ENCODE measurements around the gene EFCAB6.

DNA sequence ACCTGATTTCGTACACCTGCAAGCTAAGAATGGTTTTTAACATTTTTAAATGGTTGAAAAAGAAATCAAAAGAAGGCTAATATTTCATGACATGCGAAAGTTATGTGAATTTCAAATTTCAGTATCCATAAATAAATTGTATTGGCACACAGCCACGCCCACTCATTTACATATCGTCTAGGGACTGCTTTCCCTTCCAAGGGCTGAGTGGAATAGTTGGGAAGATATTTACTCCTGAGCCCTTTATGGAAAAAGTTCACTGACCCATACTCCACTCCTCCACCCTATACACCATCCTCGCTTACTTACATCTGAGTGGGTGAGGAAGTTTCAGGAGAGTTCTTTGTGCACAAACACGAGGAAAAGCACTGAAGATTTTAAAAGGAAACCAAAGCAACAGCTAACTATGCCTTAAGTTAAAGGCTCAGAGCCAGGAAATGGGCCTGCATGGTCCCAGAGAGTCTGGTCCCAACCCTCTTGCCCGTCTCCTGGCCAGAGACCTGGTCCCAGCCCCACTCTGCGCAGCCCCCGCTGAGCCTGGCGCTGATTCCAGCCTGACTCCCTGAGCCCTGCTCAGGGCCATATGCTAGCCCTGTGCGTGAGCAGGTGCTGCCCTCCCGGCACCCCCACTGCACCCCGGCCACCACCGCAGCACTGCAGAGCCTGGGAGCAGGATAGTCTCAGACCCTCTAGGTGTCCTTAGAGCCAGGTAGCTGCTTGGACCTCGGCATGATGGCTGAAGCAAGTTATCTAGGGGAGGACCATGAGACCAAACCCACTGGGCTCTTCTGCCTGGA lies 69.8 kb downstream of the EFCAB6 start:
- TF ChIP-seq, protein P1, sequence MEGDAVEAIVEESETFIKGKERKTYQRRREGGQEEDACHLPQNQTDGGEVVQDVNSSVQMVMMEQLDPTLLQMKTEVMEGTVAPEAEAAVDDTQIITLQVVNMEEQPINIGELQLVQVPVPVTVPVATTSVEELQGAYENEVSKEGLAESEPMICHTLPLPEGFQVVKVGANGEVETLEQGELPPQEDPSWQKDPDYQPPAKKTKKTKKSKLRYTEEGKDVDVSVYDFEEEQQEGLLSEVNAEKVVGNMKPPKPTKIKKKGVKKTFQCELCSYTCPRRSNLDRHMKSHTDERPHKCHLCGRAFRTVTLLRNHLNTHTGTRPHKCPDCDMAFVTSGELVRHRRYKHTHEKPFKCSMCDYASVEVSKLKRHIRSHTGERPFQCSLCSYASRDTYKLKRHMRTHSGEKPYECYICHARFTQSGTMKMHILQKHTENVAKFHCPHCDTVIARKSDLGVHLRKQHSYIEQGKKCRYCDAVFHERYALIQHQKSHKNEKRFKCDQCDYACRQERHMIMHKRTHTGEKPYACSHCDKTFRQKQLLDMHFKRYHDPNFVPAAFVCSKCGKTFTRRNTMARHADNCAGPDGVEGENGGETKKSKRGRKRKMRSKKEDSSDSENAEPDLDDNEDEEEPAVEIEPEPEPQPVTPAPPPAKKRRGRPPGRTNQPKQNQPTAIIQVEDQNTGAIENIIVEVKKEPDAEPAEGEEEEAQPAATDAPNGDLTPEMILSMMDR (conservative IDR thresholded peaks at IDR 0.05; ENCODE audit: low read depth, low read length) = no peak
- TF ChIP-seq POLR2A (IDR thresholded peaks at IDR 0.05; ENCODE audit: low read depth, low read length) (no peak), FOS (IDR thresholded peaks at IDR 0.05; ENCODE audit: low read depth, low read length) (no peak), MXI1 (IDR thresholded peaks at IDR 0.05; ENCODE audit: borderline replicate concordance, low read depth, low read length) (no peak), CHD1 (IDR thresholded peaks at IDR 0.05; ENCODE audit: low read depth, low read length) (no peak), SMC3 (IDR thresholded peaks at IDR 0.05; ENCODE audit: low read depth, low read length) (no peak), RCOR1 (IDR thresholded peaks at IDR 0.05; ENCODE audit: insufficient replicate concordance, low read length) (no peak), BHLHE40 (IDR thresholded peaks at IDR 0.05; ENCODE audit: low read depth, low read length) (no peak), MAFK (IDR thresholded peaks at IDR 0.05; ENCODE audit: low read depth, low read length) (no peak), NFE2L2 (IDR thresholded peaks at IDR 0.05; ENCODE audit: low read depth, low read length) (no peak), RAD21 (IDR thresholded peaks at IDR 0.05; ENCODE audit: low read length) (no peak), CEBPB (IDR thresholded peaks at IDR 0.05; ENCODE audit: low read depth, low read length) (no peak)
- TF ChIP-seq, protein P2, sequence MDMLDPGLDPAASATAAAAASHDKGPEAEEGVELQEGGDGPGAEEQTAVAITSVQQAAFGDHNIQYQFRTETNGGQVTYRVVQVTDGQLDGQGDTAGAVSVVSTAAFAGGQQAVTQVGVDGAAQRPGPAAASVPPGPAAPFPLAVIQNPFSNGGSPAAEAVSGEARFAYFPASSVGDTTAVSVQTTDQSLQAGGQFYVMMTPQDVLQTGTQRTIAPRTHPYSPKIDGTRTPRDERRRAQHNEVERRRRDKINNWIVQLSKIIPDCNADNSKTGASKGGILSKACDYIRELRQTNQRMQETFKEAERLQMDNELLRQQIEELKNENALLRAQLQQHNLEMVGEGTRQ (IDR thresholded peaks at IDR 0.05; ENCODE audit: low read depth, low read length) = no peak
- TF ChIP-seq, protein P3, sequence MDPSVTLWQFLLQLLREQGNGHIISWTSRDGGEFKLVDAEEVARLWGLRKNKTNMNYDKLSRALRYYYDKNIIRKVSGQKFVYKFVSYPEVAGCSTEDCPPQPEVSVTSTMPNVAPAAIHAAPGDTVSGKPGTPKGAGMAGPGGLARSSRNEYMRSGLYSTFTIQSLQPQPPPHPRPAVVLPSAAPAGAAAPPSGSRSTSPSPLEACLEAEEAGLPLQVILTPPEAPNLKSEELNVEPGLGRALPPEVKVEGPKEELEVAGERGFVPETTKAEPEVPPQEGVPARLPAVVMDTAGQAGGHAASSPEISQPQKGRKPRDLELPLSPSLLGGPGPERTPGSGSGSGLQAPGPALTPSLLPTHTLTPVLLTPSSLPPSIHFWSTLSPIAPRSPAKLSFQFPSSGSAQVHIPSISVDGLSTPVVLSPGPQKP (IDR thresholded peaks at IDR 0.05; ENCODE audit: borderline replicate concordance, low read depth, low read length) = no peak
